Activated naive CD4-positive, alpha-beta T cell treated with Interleukin-2 at 50 U/mL for 16 hours (primary cell): Measurements from ENCODE around the gene HEATR5B.
"Not testable (repeated sequence)": the region's sequence is repeated elsewhere in the genome, so short reads cannot be mapped to it uniquely, and the experiment has no call there.

Experiments
- DNase-seq: peaks from one replicate; pipeline ENCODE4 v3.0.0-alpha.2; 2020

HEATR5B gene

DNA sequence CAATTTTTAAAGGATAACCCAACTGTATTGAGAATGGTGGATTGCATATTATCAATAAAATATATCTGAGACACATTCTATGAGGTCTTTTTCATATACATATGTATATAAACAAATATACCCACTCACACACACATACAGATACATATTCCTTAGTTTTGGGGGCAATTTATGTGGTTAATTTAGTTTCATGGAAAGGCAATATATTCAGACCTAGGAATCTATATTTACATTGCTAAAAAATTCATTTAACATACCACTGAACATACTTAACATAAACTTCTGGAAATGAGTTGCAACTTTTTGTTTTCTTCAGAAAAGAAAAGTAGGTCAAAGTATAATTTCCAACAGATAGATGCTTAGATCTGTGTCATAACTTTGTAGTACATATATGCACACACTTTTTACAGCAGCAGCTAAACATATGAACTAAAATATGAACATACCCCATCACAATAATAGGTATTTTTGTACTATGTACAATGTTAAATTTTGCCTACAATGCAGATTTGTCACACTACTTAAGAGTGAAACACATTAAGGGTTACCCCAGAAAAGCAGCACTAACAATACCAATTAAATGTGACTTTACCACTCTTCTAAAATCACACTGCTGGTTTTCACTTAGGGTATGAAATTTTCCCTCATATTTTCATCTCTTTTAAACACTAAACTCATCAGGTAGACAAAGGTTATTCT is 23.0 kb downstream of the HEATR5B start:
- DNase-seq, result no peak

GRCh38 chr2:37060446-37060845 is 23.7 kb downstream of the HEATR5B start:
- no peak for DNase-seq

- no peak for DNase-seq
These were observed 24.3 kb downstream of the HEATR5B start for GRCh38 chr2:37059841-37060240.

DNA sequence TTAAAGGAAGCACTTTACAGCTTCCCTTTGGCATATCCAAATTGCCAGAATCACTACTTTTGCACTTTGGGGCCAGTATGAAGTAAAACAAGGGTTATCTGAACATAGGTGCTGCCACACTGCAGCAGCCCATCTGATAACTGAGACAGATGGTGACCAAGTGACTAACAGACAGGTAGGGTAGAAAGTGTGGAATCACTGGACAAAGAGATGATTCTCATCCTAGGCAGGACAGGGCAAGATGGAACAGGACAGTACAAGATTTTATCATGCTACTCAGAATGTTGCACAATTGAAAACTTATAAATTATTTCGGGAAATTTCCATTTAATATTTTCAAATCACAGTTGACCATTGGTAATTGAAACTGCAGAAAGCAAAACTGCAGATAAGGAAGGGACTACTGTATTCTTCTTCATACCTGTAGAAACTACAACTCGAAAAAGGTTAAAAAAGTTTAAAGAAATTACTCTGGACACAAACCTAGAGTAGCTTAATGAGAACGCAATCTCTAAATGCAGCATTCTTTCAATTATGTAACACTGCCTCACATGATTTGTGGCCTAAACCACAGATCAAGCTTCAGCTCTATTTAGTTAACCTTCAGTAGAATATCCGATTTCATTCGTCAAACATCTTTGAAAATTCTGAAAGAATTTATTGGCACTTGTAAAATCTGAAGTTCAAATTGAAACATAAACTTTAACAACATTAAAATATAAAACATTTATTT is 31.4 kb downstream of the HEATR5B start:
- no peak for DNase-seq

GRCh38 chr2:37039580-37039979 is 44.6 kb downstream of the HEATR5B start:
- DNase-seq, result no peak

DNA sequence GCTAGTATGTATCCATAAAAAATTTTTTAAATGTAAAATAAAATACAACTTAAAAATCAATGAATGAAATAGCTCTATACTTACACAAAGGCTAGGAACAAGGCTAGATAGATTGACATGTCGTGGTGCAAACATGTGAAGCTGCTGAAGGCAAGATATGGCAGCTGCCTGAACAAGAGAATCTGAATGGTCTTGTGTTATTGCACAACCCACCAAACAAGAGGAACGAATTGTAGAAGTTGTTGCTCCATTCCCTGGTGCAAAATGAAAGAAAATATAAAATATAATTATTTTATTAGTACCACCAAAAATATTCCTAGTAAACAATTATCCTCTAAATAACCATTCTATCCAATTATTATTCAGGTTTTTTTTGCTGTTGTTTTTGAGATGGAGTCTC is 46.4 kb downstream of the HEATR5B start:
- no peak for DNase-seq

DNA sequence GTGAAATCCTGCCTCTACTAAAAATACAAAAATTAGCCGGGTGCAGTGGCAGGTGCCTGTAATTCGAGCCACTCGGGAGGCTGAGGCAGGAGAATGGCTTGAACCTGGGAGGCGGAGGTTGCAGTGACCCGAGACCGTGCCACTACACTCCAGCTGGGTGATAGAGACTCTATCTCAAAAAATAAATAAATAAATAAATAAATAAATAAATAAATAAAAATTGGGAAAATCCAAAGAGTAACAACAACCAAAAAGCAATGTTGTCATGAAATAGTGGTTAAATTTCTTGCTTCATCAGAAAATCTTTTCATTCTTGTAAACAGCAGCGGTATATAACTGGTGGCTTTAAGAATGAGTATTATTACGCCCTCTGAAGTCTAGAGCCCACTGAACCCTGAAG is 54.4 kb downstream of the HEATR5B start:
- DNase-seq, result no peak

GRCh38 chr2:37026050-37026449 is 58.1 kb downstream of the HEATR5B start:
- DNase-seq, result no peak

GRCh38 chr2:37020887-37021796 is 63.0 kb downstream of the HEATR5B start:
- DNase-seq, result no peak

DNA sequence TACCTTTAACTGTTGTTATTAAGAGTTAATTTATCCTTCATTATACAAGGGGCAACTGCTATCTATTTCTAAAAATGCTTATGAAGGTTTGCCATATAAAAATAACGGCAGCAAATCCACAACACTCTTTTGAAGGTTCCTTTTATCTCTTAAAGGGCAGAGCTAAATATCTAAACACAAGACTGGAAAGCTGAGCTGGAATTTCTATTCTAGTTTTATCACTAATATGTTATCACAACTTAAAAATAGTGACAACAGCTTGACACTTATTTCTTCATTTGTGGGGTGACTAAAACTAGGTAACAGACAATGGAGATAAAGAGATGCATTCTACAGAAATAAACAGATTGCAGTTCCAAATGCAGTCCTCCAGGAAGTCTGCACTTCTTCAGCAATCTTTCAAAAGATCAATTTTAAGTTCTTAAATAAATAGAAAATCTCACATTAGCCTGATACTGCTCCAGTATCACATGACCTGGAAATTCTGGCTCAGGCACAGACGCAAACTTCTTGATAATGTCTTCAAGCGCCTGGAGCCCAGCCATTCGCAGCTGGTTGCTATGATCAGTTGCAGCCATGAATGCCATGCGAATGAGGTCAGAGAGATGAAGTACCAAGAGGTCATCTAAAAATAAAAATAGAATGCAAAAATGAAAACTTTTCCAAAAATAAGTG is 63.8 kb downstream of the HEATR5B start:
- DNase-seq, result no peak

GRCh38 chr2:37013315-37013641 is 70.9 kb downstream of the HEATR5B start:
- no peak for DNase-seq

GRCh38 chr2:37011130-37011529 is 73.0 kb downstream of the HEATR5B start:
- no peak for DNase-seq

DNA sequence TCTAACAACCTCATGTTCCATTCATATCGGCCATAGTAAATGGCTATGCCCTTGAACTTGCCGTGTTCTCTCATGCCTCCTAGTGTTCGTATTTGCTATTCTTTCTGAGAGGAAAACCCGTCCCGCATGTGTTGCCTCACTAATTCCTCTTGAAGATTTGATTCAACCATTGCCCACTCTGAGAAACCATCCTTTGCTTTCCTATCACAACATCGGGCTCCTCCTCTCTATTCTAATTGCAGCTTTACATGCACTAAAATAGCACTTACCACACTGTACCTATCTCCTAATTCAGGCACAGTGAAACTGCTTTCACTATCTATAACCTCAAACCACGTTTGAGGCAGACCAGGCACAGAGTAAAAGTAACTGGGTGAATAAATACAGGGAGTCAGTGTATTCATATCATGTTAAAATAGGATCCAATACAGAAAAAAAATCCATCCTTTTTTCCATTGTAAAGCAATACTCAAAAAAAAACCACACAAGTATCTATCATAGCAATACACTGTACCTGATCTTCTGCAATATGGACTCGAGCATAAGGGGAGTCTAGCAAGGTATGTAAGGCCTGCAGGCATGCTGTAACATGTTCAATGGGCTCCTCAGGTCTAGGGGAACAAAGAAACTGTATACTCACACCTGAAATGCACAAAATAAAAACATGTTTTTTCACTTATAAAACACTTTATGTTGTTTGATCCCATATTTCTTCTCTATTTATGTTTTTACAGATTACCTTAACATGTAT is 78.9 kb downstream of the HEATR5B start:
- DNase-seq, result peak; percentile 11

DNA sequence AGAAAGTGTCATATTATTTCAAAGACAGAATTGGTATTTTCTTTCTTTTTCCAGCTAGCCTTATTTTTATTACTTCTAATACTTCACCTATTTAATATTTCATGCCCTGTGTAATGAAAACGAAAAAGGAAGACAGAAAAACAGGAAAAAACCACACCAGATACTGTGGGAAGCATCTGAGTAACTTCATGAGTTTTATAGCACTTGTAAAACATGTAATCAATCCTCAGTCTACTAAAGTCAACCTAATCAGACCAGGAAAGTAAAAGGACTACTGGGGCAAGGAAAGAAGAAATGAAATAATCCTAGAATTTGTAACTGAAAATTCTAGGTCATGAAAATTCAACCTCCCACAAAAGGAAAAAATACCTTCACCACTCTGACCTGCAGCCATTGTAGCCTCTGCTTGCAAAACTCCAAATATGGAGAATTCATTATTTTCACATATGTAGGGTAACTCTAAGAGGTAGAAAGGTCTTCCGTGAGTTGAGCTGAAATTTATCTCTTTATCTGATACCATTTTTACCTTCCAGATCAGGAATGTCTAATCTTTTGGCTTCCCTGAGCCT is 83.1 kb downstream of the HEATR5B start:
- no peak for DNase-seq

DNA sequence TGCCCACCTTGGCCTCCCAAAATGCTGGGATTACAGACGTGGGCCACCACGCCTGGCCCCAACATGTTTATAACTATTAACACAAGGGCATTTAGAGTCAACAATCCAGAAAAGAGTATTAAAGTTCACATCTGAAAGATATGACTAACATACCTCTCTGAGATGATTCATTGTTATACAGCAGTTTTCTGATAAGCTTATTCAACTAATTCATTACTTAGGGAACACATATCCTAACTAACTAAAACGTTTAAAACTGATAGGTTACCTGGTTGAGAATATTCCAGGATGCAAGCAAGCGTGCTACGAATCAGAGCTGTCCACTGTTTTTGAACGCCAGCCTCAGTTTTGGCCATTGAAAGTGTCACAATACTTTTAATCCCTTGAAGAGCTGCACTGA is 83.9 kb downstream of the HEATR5B start:
- no peak for DNase-seq

DNA sequence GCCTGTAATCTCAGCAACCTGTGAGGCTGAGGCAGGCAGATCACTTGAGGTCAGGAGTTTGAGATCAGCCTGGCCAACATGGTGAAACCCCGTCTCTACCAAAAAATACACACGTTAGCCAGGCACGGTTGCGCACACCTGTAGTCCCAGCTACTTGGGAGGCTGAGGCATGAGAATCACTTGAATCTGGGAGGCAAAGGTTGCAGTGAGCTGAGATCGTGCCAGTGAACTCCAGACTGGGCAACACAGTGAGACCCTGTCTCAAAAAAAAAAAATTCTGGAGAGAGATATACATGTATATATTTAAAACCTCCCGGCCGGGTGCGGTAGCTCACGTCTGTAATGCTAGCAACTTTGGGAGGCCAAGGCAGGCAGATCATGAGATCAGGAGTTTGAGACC is 84.8 kb downstream of the HEATR5B start:
- DNase-seq, result not testable (repeated sequence)

DNA sequence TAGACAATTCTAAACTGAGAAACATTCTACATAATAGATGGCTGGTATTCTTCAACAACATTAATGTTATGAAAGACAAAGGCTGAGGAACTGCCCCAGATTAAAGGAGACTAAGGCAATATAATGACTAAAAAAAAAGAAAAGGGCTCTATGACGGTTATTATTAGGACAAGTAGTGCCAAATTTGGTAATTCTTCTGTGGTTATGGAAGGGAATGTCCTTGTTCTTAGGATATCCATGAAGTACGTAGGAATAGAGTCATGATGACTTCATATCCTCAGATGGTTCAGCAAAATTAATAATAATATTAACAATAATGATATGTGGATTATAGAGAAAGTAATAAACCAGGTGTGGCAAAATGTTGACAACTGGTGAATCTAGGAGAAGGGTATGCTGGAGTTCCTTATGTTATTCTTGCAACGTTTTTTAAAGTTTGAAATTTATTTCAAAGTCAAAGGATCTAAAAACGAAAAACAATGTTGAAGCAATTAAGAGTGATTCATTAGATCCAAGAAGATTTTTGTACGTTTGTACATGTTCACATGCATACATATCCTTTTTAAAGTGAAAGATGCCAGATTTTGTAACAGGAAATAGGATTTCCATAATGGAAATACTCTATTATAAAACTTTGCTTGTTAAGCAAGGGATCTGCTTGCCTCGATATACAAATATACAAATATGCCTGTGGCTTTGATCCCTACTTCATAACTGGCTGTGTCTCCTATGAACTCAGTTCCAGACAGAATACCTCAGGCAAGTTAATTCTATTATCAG is 90.1 kb downstream of the HEATR5B start:
- no peak for DNase-seq

DNA sequence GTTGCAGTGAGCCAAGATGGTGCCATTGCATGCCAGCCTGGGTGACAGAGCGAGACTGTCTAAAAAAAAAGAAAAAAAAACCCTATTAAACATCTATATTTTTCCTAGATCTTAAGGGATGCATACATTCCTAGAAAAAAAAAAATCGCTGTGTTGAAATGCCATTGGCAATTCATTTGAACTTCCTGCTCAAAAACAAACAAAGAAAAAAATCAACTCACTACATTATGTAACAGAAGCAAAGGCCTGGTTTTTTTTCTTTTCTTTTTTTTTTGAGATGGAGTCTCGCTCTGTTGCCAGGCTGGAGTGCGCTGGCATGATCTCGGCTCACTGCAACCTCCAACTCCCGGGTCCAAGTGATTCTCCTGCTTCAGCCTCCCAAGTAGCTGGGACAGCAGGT is 96.2 kb downstream of the HEATR5B start:
- no peak for DNase-seq

DNA sequence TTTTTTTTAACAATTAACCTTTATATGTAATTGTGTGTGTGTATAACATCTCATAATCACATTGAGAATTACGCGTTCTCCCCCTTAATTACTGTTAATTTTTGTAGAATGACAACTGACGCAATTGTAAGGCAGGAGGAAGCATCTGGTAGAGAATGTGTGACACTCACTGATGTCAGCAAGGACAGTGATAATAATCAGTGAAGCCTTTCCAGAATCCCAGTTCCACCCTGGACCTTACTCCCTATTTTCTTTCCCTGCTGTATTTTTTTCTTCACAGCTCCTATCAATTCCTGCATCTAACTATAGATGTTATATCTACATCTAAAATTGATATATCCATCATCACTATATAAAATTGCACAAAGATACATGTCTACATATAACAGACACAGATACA is 101.7 kb downstream of the HEATR5B start:
- no peak for DNase-seq

DNA sequence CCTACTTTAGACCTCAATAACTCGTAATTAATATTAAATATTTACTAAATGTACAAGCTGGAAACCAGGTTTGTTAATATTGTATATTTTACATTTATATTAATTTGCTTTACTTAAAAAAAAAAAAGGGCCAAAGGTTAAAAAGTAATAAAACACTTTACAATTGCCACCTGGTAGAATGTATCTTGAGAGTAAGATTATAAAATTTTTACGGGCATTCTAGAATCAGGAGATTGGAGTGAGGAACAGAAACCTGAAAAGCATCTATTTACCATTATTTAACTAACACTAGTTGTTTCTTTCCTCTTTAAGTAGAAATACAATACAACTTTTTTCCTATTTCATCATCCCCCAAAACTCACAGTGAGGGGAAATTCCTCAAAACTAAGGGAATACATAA is 102.3 kb downstream of the HEATR5B start:
- no peak for DNase-seq

DNA sequence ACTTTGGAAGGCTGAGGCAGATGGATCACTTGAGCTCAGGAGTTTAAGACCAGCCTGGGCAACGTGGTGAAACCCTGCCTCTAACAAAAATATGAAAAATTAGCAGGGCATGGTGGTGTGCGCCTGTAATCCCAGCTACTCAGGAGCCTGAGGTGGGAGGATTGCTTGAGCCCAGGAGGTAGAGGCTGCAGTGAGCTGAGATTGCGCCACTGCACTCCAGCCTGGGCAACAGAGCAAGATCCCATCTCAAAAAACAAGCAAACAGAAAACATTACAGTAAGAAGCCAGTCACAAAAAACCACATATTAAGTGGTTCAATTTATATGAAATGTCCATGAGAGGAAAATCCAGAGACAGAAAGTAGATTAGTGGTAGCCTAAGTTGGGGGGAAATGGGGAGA is 105.2 kb downstream of the HEATR5B start:
- not testable (repeated sequence) for DNase-seq
